ENCODE measurements around the gene ALLC.

ALLC gene

GRCh38 chr2:3747032-3747654, 89.1 kb downstream of the ALLC start:
- no peak for DNase-seq

GRCh38 chr2:3747826-3748225, 89.8 kb downstream of the ALLC start:
- DNase-seq: no peak

GRCh38 chr2:3749201-3749600, 91.2 kb downstream of the ALLC start:
- no peak for DNase-seq

DNA sequence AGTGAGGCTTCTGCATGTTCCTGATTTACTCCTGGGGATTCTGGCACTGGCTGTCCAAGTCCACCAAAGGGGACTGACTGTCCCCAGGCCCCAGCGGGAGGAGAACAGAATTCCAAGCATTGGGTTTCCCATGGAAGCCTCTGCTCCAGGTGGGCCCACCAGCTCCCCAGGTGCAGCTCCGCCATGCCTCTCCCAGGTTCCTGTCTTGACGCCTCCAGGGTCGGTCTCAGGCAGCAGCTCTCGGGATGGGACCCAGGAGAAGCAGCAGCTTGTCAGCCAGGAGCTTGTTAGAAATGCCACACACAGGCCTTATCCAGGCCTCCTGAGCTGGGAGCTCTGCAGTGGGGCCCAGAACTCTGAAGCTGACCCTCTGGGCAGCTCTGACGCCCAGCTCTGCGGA, 93.3 kb downstream of the ALLC start:
- no peak for DNase-seq

- DNase-seq: no peak
These were observed 93.8 kb downstream of the ALLC start for GRCh38 chr2:3751806-3752205.

Measured in amygdala (tissue), 56 donors.